Keratinocyte (primary cell): ENCODE results near the gene ZFP1.

ENCODE experiments used
- EZH2 ChIP-seq: IDR thresholded peaks from one replicate; pipeline ENCODE4 v1.6.1; 2012; ENCODE audit warnings: inconsistent platforms, mild to moderate bottlenecking, low read length, moderate library complexity
- TF ChIP-seq, protein P1 (sequence below), 3 experiments: IDR thresholded peaks in 1 of 3; conservative IDR thresholded peaks in 1 of 3; optimal IDR thresholded peaks in 1 of 3; 2 replicates in 2 of 3; 3 replicates in 1 of 3; pipeline versions ENCODE3 to v1.5.1; 2011; ENCODE audit warnings: low read length in 3 of 3, mild to moderate bottlenecking in 3 of 3, moderate library complexity in 2 of 3, control low read depth in 1 of 3, inconsistent platforms in 1 of 3; ENCODE audit not compliant: insufficient read depth in 2 of 3; ENCODE audit errors: extremely low read depth in 1 of 3

GRCh38 chr16:75114946-75115825 lies 33.1 kb upstream of the ZFP1 start:
- TF ChIP-seq, protein P1, sequence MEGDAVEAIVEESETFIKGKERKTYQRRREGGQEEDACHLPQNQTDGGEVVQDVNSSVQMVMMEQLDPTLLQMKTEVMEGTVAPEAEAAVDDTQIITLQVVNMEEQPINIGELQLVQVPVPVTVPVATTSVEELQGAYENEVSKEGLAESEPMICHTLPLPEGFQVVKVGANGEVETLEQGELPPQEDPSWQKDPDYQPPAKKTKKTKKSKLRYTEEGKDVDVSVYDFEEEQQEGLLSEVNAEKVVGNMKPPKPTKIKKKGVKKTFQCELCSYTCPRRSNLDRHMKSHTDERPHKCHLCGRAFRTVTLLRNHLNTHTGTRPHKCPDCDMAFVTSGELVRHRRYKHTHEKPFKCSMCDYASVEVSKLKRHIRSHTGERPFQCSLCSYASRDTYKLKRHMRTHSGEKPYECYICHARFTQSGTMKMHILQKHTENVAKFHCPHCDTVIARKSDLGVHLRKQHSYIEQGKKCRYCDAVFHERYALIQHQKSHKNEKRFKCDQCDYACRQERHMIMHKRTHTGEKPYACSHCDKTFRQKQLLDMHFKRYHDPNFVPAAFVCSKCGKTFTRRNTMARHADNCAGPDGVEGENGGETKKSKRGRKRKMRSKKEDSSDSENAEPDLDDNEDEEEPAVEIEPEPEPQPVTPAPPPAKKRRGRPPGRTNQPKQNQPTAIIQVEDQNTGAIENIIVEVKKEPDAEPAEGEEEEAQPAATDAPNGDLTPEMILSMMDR (optimal IDR thresholded peaks at IDR 0.05 in 1 of 3, IDR thresholded peaks at IDR 0.05 in 1 of 3, conservative IDR thresholded peaks at IDR 0.05 in 1 of 3; ENCODE audit: extremely low read depth in 1 of 3, insufficient read depth in 2 of 3, low read length in 3 of 3) = no peak
- no peak for TF ChIP-seq EZH2
